ENCODE data around the gene PACSIN2. TPM values are rescaled to one million over a fixed set of nuclear protein-coding genes. Genes with fewer than 3 reads are reported as not detected.

PACSIN2 gene
- total and polyA plus RNA-seq, 2 experiments from 2014 or later: 36.0 to 43.7 TPM

DNA sequence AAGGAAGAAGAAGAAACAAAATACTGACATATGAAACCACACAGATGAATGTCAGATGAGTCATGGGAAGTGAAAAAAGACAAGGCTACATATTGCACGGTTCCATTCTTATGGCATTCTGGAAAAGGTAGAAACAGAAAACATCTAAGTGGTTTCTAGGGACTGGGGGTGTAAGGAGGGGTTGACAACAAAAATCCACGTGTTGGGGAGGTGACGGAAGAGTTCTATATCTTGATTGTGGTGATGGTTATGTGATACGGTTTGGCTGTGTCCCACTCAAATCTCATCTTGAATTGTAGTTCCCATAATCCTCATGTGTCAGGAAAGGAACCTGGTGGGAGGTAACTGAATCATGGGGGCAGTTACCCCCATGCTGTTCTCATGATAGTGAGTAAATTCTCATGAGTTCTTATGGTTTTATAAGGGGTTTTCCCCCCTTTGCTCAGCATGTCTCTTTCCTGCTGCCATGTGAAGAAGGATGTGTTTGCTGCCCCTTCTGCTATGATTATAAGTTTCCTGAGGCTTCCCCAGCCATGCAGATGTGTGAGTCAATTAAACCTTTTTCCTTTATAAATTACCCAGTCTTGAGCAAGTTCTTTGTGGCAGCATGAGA, 151.5 kb downstream of the PACSIN2 start:
- Histone ChIP-seq H3K36me3 (ENCODE audit: low read depth) (no peaks in the 10 kb centered on the region), H4K20me1 (ENCODE audit: insufficient read depth) (no peaks in the 10 kb centered on the region), H3K9ac (no peak overlapping the region), H3K4me3 (no peak overlapping the region), H3K9me2 (ENCODE audit: insufficient read depth) (no peaks in the 10 kb centered on the region), H3K79me2 (ENCODE audit: insufficient read depth) (no peaks in the 10 kb centered on the region), H3K4me2 (ENCODE audit: unreplicated experiment) (peak overlapping the region; percentile 10), H3K27ac (peak overlapping the region; percentile 58), H3K9me3 (ENCODE audit: low read depth) (no peaks in the 10 kb centered on the region), H3K4me1 (ENCODE audit: insufficient read depth) (peaks cover 8% of the 10 kb centered on the region), H3K27me3 (replicated peaks; ENCODE audit: insufficient read depth) (no peaks in the 10 kb centered on the region), H3F3A (ENCODE audit: insufficient read depth) (peaks cover 22% of the 10 kb centered on the region), H2AFZ (no peak overlapping the region)
- in situ Hi-C loops (cut with MboI): no loop called here
- WGBS, 2 experiments (ENCODE audit: low coverage in 1 of 2, low lambda C conversion rate in 2 of 2, missing lambda C conversion rate in 2 of 2): 66 to 72% methylated on average over 4 of the region's 4 CpGs
- no peak for TF ChIP-seq EZH2phosphoT487 (IDR thresholded peaks at IDR 0.05; ENCODE audit: insufficient read depth, low read depth)
- DNase-seq: peak; percentile 68

DNA sequence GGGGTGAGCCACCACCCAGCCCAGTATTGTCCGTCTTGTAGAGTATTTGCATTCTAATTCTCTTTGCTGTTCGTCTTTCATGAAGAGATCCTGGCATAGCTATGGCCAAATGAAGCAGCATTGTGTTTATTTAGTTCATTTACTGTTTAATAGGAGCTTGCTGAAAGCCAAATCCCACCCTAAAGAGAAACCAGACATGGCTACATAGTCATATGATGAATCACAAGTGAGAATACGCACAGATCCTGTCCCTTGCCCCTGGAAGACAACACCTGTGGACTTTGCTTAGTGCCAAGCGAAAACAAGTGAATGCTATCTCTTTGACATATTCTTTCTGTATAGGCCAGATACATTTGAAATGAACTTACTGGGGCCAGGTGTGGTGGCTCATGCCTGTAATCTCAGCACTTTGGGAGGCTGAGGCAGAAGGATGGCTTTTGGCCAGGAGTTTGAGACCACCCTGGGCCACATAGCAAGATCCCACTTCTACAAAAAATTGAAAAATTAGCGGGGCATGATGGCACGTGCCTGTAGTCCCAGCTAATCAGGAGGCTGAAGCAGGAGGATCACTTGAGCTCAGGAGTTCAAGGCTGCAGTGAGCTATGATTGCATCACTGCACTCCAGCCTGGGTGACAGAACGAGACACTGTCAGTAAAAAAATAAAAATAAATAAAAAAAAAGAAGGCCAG, 152.8 kb downstream of the PACSIN2 start:
- Histone ChIP-seq H4K20me1 (ENCODE audit: insufficient read depth) (no peaks in the 10 kb centered on the region), H3F3A (ENCODE audit: insufficient read depth) (peaks cover 27% of the 10 kb centered on the region), H3K4me2 (ENCODE audit: unreplicated experiment) (no peak overlapping the region), H3K27me3 (replicated peaks; ENCODE audit: insufficient read depth) (no peaks in the 10 kb centered on the region), H3K27ac (no peak overlapping the region), H3K9me3 (ENCODE audit: low read depth) (no peaks in the 10 kb centered on the region), H3K9me2 (ENCODE audit: insufficient read depth) (no peaks in the 10 kb centered on the region), H3K9ac (no peak overlapping the region), H3K36me3 (ENCODE audit: low read depth) (no peaks in the 10 kb centered on the region), H3K4me1 (ENCODE audit: insufficient read depth) (peaks cover 8% of the 10 kb centered on the region), H3K79me2 (ENCODE audit: insufficient read depth) (no peaks in the 10 kb centered on the region), H2AFZ (no peak overlapping the region), H3K4me3 (no peak overlapping the region)
- 93 to 95% methylated on average over 7 of the region's 7 CpGs for WGBS, 2 experiments (ENCODE audit: low coverage in 1 of 2, low lambda C conversion rate in 2 of 2, missing lambda C conversion rate in 2 of 2)
- in situ Hi-C loops (cut with MboI): no loop called here
- TF ChIP-seq EZH2phosphoT487 (IDR thresholded peaks at IDR 0.05; ENCODE audit: insufficient read depth, low read depth) (no peak), EZH2 (IDR thresholded peaks at IDR 0.05; ENCODE audit: insufficient read depth, poor library complexity, severe bottlenecking) (no peak)
- DNase-seq: no peak

DNA sequence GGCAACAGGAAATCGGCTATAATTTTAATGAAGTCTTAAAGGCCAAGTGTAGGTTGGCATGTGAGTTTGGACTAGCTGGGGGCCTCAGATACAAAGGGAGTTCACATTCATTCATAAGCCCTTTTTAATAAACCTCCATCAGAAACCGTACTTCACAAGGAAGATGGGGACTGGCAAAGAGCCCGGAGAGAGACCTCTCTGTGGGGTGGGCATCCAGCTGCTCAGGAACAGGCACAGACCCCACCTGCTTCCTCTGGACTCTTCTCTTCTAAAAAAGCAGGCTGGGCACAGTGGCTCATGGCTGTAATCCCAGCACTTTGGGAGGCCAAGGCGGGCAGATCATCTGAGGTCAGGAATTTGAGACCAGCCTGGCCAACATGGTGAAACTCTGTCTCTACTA, 154.0 kb downstream of the PACSIN2 start:
- H3K36me3 ChIP-seq (ENCODE audit: low read depth): no peaks in the 10 kb centered on the region
- no peak for DNase-seq
- H3K9me2 ChIP-seq (ENCODE audit: insufficient read depth): no peaks in the 10 kb centered on the region
- H3K4me3 ChIP-seq: no peak overlapping the region
- H4K20me1 ChIP-seq (ENCODE audit: insufficient read depth): no peaks in the 10 kb centered on the region
- H2AFZ ChIP-seq: no peak overlapping the region
- TF ChIP-seq EZH2phosphoT487 (IDR thresholded peaks at IDR 0.05; ENCODE audit: insufficient read depth, low read depth) (no peak), EZH2 (IDR thresholded peaks at IDR 0.05; ENCODE audit: insufficient read depth, poor library complexity, severe bottlenecking) (no peak)
- H3K9ac ChIP-seq: no peak overlapping the region
- WGBS, 2 experiments (ENCODE audit: low coverage in 1 of 2, low lambda C conversion rate in 2 of 2, missing lambda C conversion rate in 2 of 2): 56 to 59% methylated on average over 4 of the region's 4 CpGs
- peaks cover 27% of the 10 kb centered on the region for H3F3A ChIP-seq (ENCODE audit: insufficient read depth)
- in situ Hi-C loops (cut with MboI): no loop called here
- no peak overlapping the region for H3K27ac ChIP-seq
- H3K79me2 ChIP-seq (ENCODE audit: insufficient read depth): peaks cover 6% of the 10 kb centered on the region
- no peak overlapping the region for H3K4me2 ChIP-seq (ENCODE audit: unreplicated experiment)
- no peaks in the 10 kb centered on the region for H3K27me3 ChIP-seq (replicated peaks; ENCODE audit: insufficient read depth)
- no peaks in the 10 kb centered on the region for H3K9me3 ChIP-seq (ENCODE audit: low read depth)
- peaks cover 8% of the 10 kb centered on the region for H3K4me1 ChIP-seq (ENCODE audit: insufficient read depth)

DNA sequence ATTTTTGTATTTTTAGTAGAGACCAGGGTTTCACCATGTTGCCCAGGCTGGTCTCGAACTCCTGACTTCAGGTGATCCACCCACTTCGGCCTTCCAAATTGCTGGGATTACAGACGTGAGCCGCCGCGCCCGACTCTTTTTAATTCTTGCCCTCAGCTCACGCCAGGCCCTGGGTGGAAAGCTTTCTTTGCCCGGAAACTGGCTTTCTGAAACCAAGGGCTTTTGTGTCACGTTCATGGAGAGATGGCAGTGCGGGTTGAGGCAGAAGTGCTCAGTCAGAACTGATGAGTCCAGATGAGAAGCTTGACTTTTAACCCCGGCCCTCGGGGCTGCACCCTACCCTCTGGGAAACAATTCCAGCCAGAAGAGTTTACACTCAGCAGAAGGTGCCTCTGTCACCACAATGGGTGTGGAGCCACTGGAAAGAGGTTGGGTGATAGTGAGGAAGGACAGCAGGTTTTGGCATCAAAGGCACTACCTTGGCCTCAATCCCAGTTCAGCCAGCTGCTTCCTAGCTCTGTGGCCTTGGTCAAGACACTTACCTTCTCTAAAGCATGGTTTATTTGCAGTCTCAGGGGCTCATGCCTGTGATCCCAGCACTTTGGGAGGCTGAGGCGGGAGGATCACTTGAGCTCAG, 157.0 kb downstream of the PACSIN2 start:
- no peaks in the 10 kb centered on the region for H4K20me1 ChIP-seq (ENCODE audit: insufficient read depth)
- peaks cover 11% of the 10 kb centered on the region for H3K4me1 ChIP-seq (ENCODE audit: insufficient read depth)
- no peak for TF ChIP-seq EZH2phosphoT487 (IDR thresholded peaks at IDR 0.05; ENCODE audit: insufficient read depth, low read depth)
- TF ChIP-seq EZH2 (IDR thresholded peaks at IDR 0.05; ENCODE audit: insufficient read depth, poor library complexity, severe bottlenecking): no peak
- H3K79me2 ChIP-seq (ENCODE audit: insufficient read depth): peaks cover 36% of the 10 kb centered on the region
- no peak overlapping the region for H3K4me2 ChIP-seq (ENCODE audit: unreplicated experiment)
- H2AFZ ChIP-seq: no peak overlapping the region
- in situ Hi-C loops (cut with MboI): no loop called here
- WGBS, 2 experiments (ENCODE audit: low coverage in 1 of 2, low lambda C conversion rate in 2 of 2, missing lambda C conversion rate in 2 of 2): 92 to 93% methylated on average over 14 of the region's 14 CpGs
- H3F3A ChIP-seq (ENCODE audit: insufficient read depth): peaks cover 15% of the 10 kb centered on the region
- H3K9me2 ChIP-seq (ENCODE audit: insufficient read depth): no peaks in the 10 kb centered on the region
- H3K9ac ChIP-seq: no peak overlapping the region
- H3K27me3 ChIP-seq (replicated peaks; ENCODE audit: insufficient read depth): no peaks in the 10 kb centered on the region
- no peaks in the 10 kb centered on the region for H3K9me3 ChIP-seq (ENCODE audit: low read depth)
- no peak for DNase-seq
- H3K27ac ChIP-seq: no peak overlapping the region
- no peaks in the 10 kb centered on the region for H3K36me3 ChIP-seq (ENCODE audit: low read depth)
- H3K4me3 ChIP-seq: peak overlapping the region; percentile 96; the same call in 1 of the 2 replicates

Measured in GM23248 (cell line).